Mononuclear cell (primary cell): ENCODE measurements around the gene HDAC4. TPM values are rescaled to one million over a fixed set of nuclear protein-coding genes. Genes with fewer than 3 reads are reported as not detected.
"Not testable (repeated sequence)": the region's sequence is repeated elsewhere in the genome, so short reads cannot be mapped to it uniquely, and the experiment has no call there.

Experiments used
- H3K27me3 ChIP-seq: 2 replicates; pipeline ENCODE4 v1.6.0; 2011; ENCODE audit warnings: low read length, control low read depth; ENCODE audit not compliant: insufficient read depth
- H3K4me1 ChIP-seq: 2 replicates; pipeline ENCODE4 v1.5.1; 2011; ENCODE audit warnings: mild to moderate bottlenecking, low read length, control low read depth; ENCODE audit not compliant: insufficient read depth
- H3K4me3 ChIP-seq: 2 replicates; pipeline ENCODE4 v1.5.1; 2011; ENCODE audit warnings: mild to moderate bottlenecking, low read length, moderate library complexity
- H3K9me3 ChIP-seq: 2 replicates; pipeline ENCODE4 v1.5.1; 2011; ENCODE audit warnings: low read depth, mild to moderate bottlenecking, control low read depth, low read length
- total RNA-seq: library from RNA; depleted of rRNA; stranded (reverse); fragments of >200 nt; gene quantifications from one replicate; pipeline ENCODE4 v1.2.3, GENCODE V29; 2012

Gene HDAC4
- 27.7 TPM for total RNA-seq

- Histone ChIP-seq H3K9me3 (no peaks in the 10 kb centered on the region), H3K4me3 (peak within 1 kb of the TSS; percentile 79), H3K4me1 (peaks cover 26% of the 10 kb centered on the region), H3K27me3 (no peaks in the 10 kb centered on the region)
These were observed at the start of gene HDAC4 for GRCh38 chr2:239400596-239401066. Gene HDAC4 (minus strand): TSS chr2:239401020. CDS start chr2:239352699, 48,321 bp downstream.

- H3K27me3 ChIP-seq, H3K4me1 ChIP-seq, H3K4me3 ChIP-seq: not testable (repeated sequence)
- peaks cover 16% of the 10 kb centered on the region for H3K9me3 ChIP-seq
These were observed 48.6 kb upstream of the HDAC4 start for GRCh38 chr2:239449468-239449867.

- H3K9me3 ChIP-seq = peaks cover under 1% of the 10 kb centered on the region
- H3K27me3 ChIP-seq = peaks cover 8% of the 10 kb centered on the region
- H3K4me1 ChIP-seq = peaks cover 20% of the 10 kb centered on the region
- no peak overlapping the region for H3K4me3 ChIP-seq
These were observed 45.1 kb upstream of the HDAC4 start for GRCh38 chr2:239445771-239446524.

GRCh38 chr2:239444626-239445577 is 44.1 kb upstream of the HDAC4 start:
- H3K4me3 ChIP-seq = no peak overlapping the region
- peaks cover 10% of the 10 kb centered on the region for H3K27me3 ChIP-seq
- H3K9me3 ChIP-seq = no peaks in the 10 kb centered on the region
- peaks cover 31% of the 10 kb centered on the region for H3K4me1 ChIP-seq

- no peaks in the 10 kb centered on the region for H3K9me3 ChIP-seq
- H3K27me3 ChIP-seq = peaks cover 10% of the 10 kb centered on the region
- no peak overlapping the region for H3K4me3 ChIP-seq
- H3K4me1 ChIP-seq = peaks cover 40% of the 10 kb centered on the region
These were observed 43.1 kb upstream of the HDAC4 start for GRCh38 chr2:239443666-239444567.

GRCh38 chr2:239443102-239443620 is 42.3 kb upstream of the HDAC4 start:
- Histone ChIP-seq H3K9me3 (no peaks in the 10 kb centered on the region), H3K4me3 (no peak overlapping the region), H3K27me3 (peaks cover 10% of the 10 kb centered on the region), H3K4me1 (peaks cover 47% of the 10 kb centered on the region)

- H3K4me1 ChIP-seq = peaks cover 54% of the 10 kb centered on the region
- H3K27me3 ChIP-seq = peaks cover 10% of the 10 kb centered on the region
- no peaks in the 10 kb centered on the region for H3K9me3 ChIP-seq
- H3K4me3 ChIP-seq = no peak overlapping the region
These were observed 41.4 kb upstream of the HDAC4 start for GRCh38 chr2:239442192-239442591.

- Histone ChIP-seq H3K4me1 (peaks cover 62% of the 10 kb centered on the region), H3K4me3 (no peak overlapping the region), H3K27me3 (peaks cover 10% of the 10 kb centered on the region), H3K9me3 (no peaks in the 10 kb centered on the region)
These were observed 40.6 kb upstream of the HDAC4 start for GRCh38 chr2:239441261-239442078.

GRCh38 chr2:239440511-239440959 is 39.7 kb upstream of the HDAC4 start:
- Histone ChIP-seq H3K4me1 (peaks cover 68% of the 10 kb centered on the region), H3K9me3 (no peaks in the 10 kb centered on the region), H3K27me3 (peaks cover 10% of the 10 kb centered on the region), H3K4me3 (no peak overlapping the region)

GRCh38 chr2:239439754-239440315 is 39.0 kb upstream of the HDAC4 start:
- Histone ChIP-seq H3K4me3 (no peak overlapping the region), H3K27me3 (peaks cover 10% of the 10 kb centered on the region), H3K9me3 (no peaks in the 10 kb centered on the region), H3K4me1 (peaks cover 68% of the 10 kb centered on the region)

- H3K9me3 ChIP-seq = no peaks in the 10 kb centered on the region
- peaks cover 10% of the 10 kb centered on the region for H3K27me3 ChIP-seq
- H3K4me3 ChIP-seq = no peak overlapping the region
- peaks cover 66% of the 10 kb centered on the region for H3K4me1 ChIP-seq
These were observed 38.4 kb upstream of the HDAC4 start for GRCh38 chr2:239438995-239439753.

- H3K9me3 ChIP-seq = no peaks in the 10 kb centered on the region
- H3K4me3 ChIP-seq = no peak overlapping the region
- H3K4me1 ChIP-seq = peaks cover 61% of the 10 kb centered on the region
- peaks cover 10% of the 10 kb centered on the region for H3K27me3 ChIP-seq
These were observed 37.5 kb upstream of the HDAC4 start for GRCh38 chr2:239438368-239438767.
